ENCODE results near the gene OR52A5.
"Not testable (repeated sequence)": the region's sequence is repeated elsewhere in the genome, so short reads cannot be mapped to it uniquely, and the experiment has no call there.

Gene OR52A5

GRCh38 chr11:5137996-5138395 lies at the start of gene OR52A5:
Gene OR52A5, minus strand, starts transcription at chr11:5138356. Its CDS starts 5,714 bp downstream, at chr11:5132642.
- DNase-seq, result no peak
- in situ Hi-C loops (cut with HindIII; ENCODE audit: low pct_ligation_motif_present, low pct_unique_long_range_greater_than_20kb, low sequenced_read_pairs), result no loop called here

DNA sequence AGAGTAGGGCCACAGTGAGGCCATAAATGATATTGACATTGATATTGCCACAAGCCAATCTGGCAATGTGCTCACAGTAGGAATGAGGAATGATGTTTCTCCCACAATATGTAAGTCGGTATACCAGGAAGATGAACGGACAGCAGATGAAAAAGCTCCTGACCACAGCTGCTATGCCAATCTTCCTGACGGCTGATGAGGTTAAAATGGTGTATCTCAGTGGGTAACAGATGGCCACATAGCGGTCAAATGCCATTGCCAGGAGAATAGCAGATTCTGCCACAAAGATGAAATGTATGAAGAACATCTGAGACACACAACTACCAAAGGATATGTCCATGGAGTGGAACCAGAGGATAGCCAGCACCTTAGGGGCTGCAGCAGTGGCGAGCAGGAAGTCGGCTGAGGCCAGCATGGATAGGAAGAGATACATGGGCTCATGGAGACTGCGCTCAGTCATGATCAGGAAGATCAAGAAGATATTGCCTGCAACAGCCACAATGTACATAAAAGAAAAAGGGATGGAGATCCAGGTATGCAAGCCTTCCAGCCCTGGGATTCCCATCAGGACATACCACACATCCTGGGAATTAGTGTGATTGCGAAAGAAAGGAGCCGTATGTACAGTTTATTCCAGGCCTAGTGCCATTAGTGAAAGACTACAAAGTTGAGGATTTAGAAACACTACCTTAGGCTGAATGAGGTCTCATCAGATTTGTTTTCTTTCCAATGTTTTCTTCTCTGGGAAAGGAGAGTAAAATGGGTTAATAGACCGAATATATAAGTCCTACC lies 40.1 kb upstream of the OR52A5 start:
- no peak for DNase-seq
- in situ Hi-C loops (cut with HindIII; ENCODE audit: low pct_ligation_motif_present, low pct_unique_long_range_greater_than_20kb, low sequenced_read_pairs), result no loop called here

DNA sequence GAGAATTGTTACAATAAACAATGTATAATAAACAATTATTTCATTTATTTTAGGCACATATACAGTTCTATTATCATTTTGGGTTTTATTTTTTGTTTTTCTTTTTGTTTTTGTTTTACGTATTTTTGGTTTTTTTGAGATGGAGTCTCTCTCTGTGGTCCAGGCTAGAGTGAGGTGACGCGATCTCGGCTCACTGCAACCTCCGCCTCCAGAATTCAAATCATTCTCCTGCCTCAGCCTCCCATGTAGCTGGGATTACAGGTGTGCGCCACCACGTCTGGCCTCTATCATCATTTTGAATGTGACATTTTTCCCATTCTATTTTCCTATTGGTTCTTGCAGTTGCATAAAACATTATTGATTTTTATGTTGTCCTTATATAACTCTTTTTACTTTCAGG lies 36.8 kb upstream of the OR52A5 start:
- DNase-seq, result no peak
- in situ Hi-C loops (cut with HindIII; ENCODE audit: low pct_ligation_motif_present, low pct_unique_long_range_greater_than_20kb, low sequenced_read_pairs), result no loop called here

- in situ Hi-C loops (cut with HindIII; ENCODE audit: low pct_ligation_motif_present, low pct_unique_long_range_greater_than_20kb, low sequenced_read_pairs), result no loop called here
- no peak for DNase-seq
Observed at GRCh38 chr11:5171856-5172255, 33.7 kb upstream of the OR52A5 start.

DNA sequence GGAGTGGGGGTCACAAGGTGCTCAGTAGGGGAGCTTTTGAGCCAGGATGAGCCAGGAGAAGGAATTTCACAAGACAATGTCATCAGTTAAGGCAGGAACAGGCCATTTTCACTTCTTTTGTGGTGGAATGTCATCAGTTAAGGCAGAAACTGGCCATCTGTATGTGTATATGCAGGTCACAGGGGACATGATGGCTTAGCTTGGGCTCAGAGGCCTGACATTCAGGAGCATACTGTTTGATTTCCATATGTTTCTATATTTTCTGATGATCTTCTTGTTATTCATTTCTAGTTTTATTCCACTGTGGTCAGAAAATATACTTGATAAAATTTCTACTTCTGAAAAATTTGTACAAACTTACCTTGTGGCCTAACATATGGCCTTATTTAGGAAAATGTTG lies 27.7 kb upstream of the OR52A5 start:
- DNase-seq; in situ Hi-C loops (cut with HindIII; ENCODE audit: low pct_ligation_motif_present, low pct_unique_long_range_greater_than_20kb, low sequenced_read_pairs): not testable (repeated sequence)

GRCh38 chr11:5164807-5165206 lies 26.7 kb upstream of the OR52A5 start:
- in situ Hi-C loops (cut with HindIII; ENCODE audit: low pct_ligation_motif_present, low pct_unique_long_range_greater_than_20kb, low sequenced_read_pairs); DNase-seq: not testable (repeated sequence)

DNA sequence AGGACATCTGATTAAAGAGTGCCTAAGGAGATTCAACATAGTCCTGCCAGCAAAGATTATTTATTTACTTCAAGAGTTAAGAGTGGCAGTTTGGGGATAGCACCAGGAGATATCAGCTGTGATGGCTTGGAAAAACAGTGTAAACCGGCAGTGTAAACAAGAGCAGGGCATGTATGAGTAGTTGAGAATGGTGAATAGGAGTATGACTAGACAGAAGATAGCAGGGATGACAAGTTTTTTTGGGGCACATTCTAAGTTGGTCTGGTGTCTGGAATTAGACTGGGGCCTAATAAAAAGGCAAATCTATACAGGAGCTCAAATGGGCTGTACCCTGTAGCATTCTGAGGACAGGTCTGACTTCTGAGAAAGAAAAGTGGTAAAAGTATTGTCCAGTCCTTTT lies 22.9 kb upstream of the OR52A5 start:
- in situ Hi-C loops (cut with HindIII; ENCODE audit: low pct_ligation_motif_present, low pct_unique_long_range_greater_than_20kb, low sequenced_read_pairs); DNase-seq: not testable (repeated sequence)

GRCh38 chr11:5160217-5160616 lies 22.1 kb upstream of the OR52A5 start:
- in situ Hi-C loops (cut with HindIII; ENCODE audit: low pct_ligation_motif_present, low pct_unique_long_range_greater_than_20kb, low sequenced_read_pairs); DNase-seq: not testable (repeated sequence)

GRCh38 chr11:5159806-5160205 lies 21.6 kb upstream of the OR52A5 start:
- in situ Hi-C loops (cut with HindIII; ENCODE audit: low pct_ligation_motif_present, low pct_unique_long_range_greater_than_20kb, low sequenced_read_pairs), result no loop called here
- DNase-seq, result no peak

DNA sequence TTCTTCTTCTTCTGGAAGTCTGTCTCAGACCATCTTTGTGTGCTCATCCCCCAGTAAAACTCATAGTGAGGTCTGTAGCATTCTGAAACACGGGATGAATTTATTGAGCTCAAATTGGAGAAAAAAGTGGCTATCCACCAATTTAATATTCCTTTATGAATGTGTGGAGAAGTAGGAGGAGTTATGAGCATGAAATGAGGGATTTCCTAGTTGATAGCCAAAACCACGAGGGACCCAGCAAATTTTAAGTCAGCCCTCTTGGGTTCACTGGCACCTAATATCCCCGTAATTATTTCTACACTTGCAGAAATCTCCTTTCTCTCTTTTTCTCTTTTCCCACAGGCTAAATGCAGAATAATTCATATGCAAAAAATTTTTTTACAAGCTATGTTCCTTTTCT lies 16.5 kb upstream of the OR52A5 start, which contains the start of gene OR52A1:
Gene OR52A1 (minus strand): TSS at position 101 of the 400 bp plus-strand sequence. CDS start 2,388 bp downstream, outside the sequence.
- in situ Hi-C loops (cut with HindIII; ENCODE audit: low pct_ligation_motif_present, low pct_unique_long_range_greater_than_20kb, low sequenced_read_pairs), result no loop called here
- no peak for DNase-seq

DNA sequence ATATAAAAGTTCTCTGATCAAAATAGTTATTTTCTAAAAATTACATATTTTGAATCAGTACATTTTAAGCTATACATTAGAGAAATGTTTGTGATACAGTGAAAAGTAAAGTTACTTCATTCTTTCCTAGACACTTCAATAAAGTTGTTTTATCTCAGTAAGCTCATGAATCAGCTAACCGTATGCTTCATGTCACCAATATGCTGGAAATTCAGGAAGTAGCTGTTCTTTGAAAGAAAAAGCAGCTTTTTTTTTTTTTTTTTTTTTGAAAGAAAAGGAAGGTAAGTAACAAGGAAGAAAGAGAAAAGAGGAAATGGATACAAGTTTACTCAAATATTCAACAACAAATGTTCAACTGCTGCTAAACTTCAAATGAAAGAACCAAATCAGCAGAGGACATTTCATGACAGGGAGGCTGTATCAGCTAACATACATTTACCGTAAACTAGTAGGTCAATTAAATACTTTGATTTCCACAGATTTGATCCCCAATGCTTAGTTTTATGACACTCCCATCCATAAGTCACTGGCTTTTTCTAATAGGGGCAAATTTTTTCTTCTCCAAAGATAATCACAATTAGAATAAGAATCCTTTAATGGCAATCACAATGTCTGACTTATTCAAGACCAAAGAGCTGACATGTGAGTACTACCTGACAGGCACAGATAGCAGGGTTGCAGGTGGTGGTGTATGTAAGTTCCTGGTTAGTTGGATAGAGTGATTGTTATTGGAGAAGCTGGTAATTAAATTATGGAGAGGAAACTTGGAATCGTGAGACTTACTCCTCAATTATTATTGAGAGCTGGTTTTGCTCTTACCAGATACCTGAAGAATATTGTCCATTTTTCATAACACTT lies 15.6 kb upstream of the OR52A5 start:
- in situ Hi-C loops (cut with HindIII; ENCODE audit: low pct_ligation_motif_present, low pct_unique_long_range_greater_than_20kb, low sequenced_read_pairs), result no loop called here
- DNase-seq, result no peak

GRCh38 chr11:5151713-5152153 lies 13.6 kb upstream of the OR52A5 start:
- in situ Hi-C loops (cut with HindIII; ENCODE audit: low pct_ligation_motif_present, low pct_unique_long_range_greater_than_20kb, low sequenced_read_pairs), result no loop called here
- DNase-seq, result no peak

GRCh38 chr11:5144206-5144605 lies 6.0 kb upstream of the OR52A5 start:
- in situ Hi-C loops (cut with HindIII; ENCODE audit: low pct_ligation_motif_present, low pct_unique_long_range_greater_than_20kb, low sequenced_read_pairs); DNase-seq: not testable (repeated sequence)

DNA sequence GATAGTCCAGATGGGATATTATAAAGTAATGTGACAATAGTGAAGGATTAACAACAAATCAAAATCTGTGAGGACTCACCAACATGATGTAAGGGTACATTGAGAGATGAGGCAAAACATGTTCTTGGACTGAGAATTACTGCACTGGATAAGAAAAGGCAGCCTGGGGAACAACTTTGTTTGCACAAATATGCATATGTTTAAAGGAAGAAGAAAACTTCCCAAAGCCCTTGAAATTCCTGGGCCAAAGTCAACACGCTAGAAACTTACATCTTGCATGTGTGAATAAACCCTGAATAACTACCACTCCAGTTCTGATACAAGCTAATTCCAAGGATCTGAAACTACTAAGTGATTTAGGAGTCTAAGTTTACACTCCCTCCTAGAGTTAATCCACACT lies 1.1 kb downstream of the OR52A5 start:
- in situ Hi-C loops (cut with HindIII; ENCODE audit: low pct_ligation_motif_present, low pct_unique_long_range_greater_than_20kb, low sequenced_read_pairs), result no loop called here
- DNase-seq, result no peak

DNA sequence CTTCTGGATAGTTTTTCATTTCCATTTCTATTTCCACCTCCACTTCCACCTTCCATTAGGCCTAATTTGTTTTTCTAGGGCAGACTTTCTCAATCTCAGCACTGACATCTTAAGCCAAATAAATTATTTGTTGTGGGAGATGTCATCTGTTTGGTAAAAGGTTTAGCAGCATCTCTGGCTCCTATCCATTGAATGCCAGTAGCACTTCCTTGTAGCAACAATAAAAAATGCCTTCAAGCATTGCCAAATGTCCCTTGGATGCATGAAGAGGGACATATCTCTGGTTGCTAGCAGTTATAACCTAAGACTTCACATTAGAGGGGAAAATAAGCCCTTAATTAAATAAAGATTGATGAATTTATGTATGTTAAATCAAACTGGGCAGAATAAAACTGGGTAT lies 1.9 kb downstream of the OR52A5 start:
- in situ Hi-C loops (cut with HindIII; ENCODE audit: low pct_ligation_motif_present, low pct_unique_long_range_greater_than_20kb, low sequenced_read_pairs), result no loop called here
- no peak for DNase-seq

GRCh38 chr11:5131584-5132335 lies 6.4 kb downstream of the OR52A5 start:
- in situ Hi-C loops (cut with HindIII; ENCODE audit: low pct_ligation_motif_present, low pct_unique_long_range_greater_than_20kb, low sequenced_read_pairs), result no loop called here

GRCh38 chr11:5129457-5129877 lies 8.7 kb downstream of the OR52A5 start:
- in situ Hi-C loops (cut with HindIII; ENCODE audit: low pct_ligation_motif_present, low pct_unique_long_range_greater_than_20kb, low sequenced_read_pairs), result no loop called here
- DNase-seq, result no peak

More at GRCh38 chr11:5131584-5132335, 6.4 kb downstream of the OR52A5 start:
- no peak for DNase-seq

- in situ Hi-C loops (cut with HindIII; ENCODE audit: low pct_ligation_motif_present, low pct_unique_long_range_greater_than_20kb, low sequenced_read_pairs), result no loop called here
- no peak for DNase-seq
Observed at GRCh38 chr11:5124891-5125620, 13.1 kb downstream of the OR52A5 start.
